GM23338 (cell line): ENCODE data around the gene COP1.

ENCODE experiments used
- ETS1 ChIP-seq: IDR thresholded peaks from 2 replicates; pipeline ENCODE4 v1.6.1; 2016; ENCODE audit warnings: antibody characterized with exemption
- EZH2 ChIP-seq: fragments of 200-600 bp; sonication (generic); IDR thresholded peaks from one replicate; pipeline ENCODE4 v1.8.0; 2017; ENCODE audit warnings: antibody characterized with exemption, mild to moderate bottlenecking, low read depth; ENCODE audit not compliant: unreplicated experiment
- EZH2phosphoT487 ChIP-seq: fragments of 200-600 bp; sonication (generic); IDR thresholded peaks from one replicate; pipeline ENCODE4 v1.8.1; 2018; ENCODE audit warnings: antibody characterized with exemption; ENCODE audit not compliant: unreplicated experiment
- POLR2AphosphoS5 ChIP-seq: IDR thresholded peaks from 2 replicates; pipeline ENCODE4 v1.6.1; 2016; ENCODE audit warnings: antibody characterized with exemption, low read depth
- TF ChIP-seq, protein P1 (sequence below), 2 experiments: fragments of 200-600 bp in 1 of 2; sonication (generic) in 1 of 2; conservative IDR thresholded peaks; 2 replicates each; pipeline versions ENCODE4 v1.5.1 to v1.6.1; 2016 to 2017; ENCODE audit warnings: antibody characterized with exemption in 2 of 2, low read depth in 2 of 2, mild to moderate bottlenecking in 2 of 2, moderate library complexity in 1 of 2
- TF ChIP-seq, protein P2 (sequence below): IDR thresholded peaks from one replicate; pipeline ENCODE4 v1.6.1; 2018; ENCODE audit warnings: antibody characterized with exemption; ENCODE audit not compliant: unreplicated experiment

- TF ChIP-seq, protein P1, sequence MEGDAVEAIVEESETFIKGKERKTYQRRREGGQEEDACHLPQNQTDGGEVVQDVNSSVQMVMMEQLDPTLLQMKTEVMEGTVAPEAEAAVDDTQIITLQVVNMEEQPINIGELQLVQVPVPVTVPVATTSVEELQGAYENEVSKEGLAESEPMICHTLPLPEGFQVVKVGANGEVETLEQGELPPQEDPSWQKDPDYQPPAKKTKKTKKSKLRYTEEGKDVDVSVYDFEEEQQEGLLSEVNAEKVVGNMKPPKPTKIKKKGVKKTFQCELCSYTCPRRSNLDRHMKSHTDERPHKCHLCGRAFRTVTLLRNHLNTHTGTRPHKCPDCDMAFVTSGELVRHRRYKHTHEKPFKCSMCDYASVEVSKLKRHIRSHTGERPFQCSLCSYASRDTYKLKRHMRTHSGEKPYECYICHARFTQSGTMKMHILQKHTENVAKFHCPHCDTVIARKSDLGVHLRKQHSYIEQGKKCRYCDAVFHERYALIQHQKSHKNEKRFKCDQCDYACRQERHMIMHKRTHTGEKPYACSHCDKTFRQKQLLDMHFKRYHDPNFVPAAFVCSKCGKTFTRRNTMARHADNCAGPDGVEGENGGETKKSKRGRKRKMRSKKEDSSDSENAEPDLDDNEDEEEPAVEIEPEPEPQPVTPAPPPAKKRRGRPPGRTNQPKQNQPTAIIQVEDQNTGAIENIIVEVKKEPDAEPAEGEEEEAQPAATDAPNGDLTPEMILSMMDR (conservative IDR thresholded peaks at IDR 0.05; ENCODE audit: low read depth in 2 of 2): no peak
- TF ChIP-seq EZH2 (no peak), EZH2phosphoT487 (no peak), ETS1 (no peak), POLR2AphosphoS5 (no peak)
- TF ChIP-seq, protein P2, sequence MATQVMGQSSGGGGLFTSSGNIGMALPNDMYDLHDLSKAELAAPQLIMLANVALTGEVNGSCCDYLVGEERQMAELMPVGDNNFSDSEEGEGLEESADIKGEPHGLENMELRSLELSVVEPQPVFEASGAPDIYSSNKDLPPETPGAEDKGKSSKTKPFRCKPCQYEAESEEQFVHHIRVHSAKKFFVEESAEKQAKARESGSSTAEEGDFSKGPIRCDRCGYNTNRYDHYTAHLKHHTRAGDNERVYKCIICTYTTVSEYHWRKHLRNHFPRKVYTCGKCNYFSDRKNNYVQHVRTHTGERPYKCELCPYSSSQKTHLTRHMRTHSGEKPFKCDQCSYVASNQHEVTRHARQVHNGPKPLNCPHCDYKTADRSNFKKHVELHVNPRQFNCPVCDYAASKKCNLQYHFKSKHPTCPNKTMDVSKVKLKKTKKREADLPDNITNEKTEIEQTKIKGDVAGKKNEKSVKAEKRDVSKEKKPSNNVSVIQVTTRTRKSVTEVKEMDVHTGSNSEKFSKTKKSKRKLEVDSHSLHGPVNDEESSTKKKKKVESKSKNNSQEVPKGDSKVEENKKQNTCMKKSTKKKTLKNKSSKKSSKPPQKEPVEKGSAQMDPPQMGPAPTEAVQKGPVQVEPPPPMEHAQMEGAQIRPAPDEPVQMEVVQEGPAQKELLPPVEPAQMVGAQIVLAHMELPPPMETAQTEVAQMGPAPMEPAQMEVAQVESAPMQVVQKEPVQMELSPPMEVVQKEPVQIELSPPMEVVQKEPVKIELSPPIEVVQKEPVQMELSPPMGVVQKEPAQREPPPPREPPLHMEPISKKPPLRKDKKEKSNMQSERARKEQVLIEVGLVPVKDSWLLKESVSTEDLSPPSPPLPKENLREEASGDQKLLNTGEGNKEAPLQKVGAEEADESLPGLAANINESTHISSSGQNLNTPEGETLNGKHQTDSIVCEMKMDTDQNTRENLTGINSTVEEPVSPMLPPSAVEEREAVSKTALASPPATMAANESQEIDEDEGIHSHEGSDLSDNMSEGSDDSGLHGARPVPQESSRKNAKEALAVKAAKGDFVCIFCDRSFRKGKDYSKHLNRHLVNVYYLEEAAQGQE: no peak
These were observed 64.1 kb downstream of the COP1 start for GRCh38 chr1:176142973-176143372.
